PFSK-1 (cell line): ENCODE data around the gene ATL1.

Experiments used
- FOXP2 ChIP-seq: optimal IDR thresholded peaks from 2 replicates; pipeline ENCODE3; 2011; ENCODE audit warnings: borderline replicate concordance, control low read depth, inconsistent platforms; ENCODE audit not compliant: insufficient read depth; ENCODE audit errors: extremely low read length, extremely low read depth
- POLR2AphosphoS5 ChIP-seq: IDR thresholded peaks from 2 replicates; pipeline ENCODE4 v1.6.1; 2012; ENCODE audit warnings: low read depth, mild to moderate bottlenecking, control low read depth, low read length, moderate library complexity
- SIN3A ChIP-seq: IDR thresholded peaks from 2 replicates; pipeline ENCODE4 v1.6.1; 2012; ENCODE audit warnings: mild to moderate bottlenecking, low read length, moderate library complexity, borderline replicate concordance; ENCODE audit not compliant: insufficient read depth

DNA sequence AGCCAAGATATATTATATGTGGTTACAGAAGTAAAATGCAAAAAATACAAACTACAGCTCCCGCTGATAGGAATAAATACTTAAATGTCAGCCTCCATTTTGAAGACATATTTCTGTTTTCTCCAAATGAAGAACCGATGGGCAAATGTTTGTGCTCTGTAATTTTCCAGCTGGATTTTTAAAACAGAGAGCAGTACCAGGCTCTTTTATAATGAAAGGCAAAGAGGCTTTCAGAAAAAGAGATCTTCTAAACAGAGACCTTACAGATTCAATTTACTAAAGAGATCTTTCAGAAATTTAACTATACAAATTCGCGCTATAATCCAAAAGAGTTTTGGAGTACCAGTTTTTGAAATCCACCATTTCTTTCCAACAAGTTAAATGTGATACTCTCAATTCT is 47.5 kb upstream of the ATL1 start:
- no peak for TF ChIP-seq POLR2AphosphoS5
- TF ChIP-seq SIN3A: no peak
- TF ChIP-seq FOXP2: no peak
